SK-N-MC (cell line): ENCODE results near the gene EEF1AKMT2.

Experiments
- EZH2 ChIP-seq: fragments of 200-600 bp; sonication (generic); IDR thresholded peaks from one replicate; pipeline ENCODE4 v1.6.1; 2017; ENCODE audit warnings: antibody characterized with exemption
- POLR2AphosphoS5 ChIP-seq: IDR thresholded peaks from 2 replicates; pipeline ENCODE4 v1.6.1; 2012; ENCODE audit warnings: mild to moderate bottlenecking, low read depth, low read length, borderline replicate concordance

DNA sequence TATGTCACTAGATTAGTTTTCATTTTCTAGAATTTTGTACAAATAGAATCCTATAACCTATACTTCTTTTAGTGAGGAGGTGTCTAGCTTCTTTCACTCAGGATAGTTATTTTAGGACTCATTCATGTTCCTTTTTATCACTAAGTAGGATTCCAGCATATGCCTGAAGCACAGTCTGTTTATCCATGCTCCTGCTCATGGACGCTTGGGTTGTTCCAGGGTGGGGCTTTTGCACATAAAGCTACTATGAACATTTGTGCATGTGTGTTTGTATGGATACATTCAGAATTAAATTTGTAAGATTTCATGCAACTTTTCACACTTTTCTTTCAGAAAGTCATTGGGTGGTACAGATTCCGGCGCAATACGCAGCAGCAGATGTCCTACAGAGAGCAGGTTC is 34.6 kb upstream of the EEF1AKMT2 start:
- no peak for TF ChIP-seq EZH2
- TF ChIP-seq POLR2AphosphoS5: no peak
